PC-9 (cell line): ENCODE measurements around the gene GLCCI1.

ENCODE experiments used
- CTCF ChIP-seq: fragments of 200-600 bp; sonication (generic); conservative IDR thresholded peaks from 2 replicates; pipeline ENCODE4 v1.6.1; 2017; ENCODE audit warnings: mixed run types, antibody characterized with exemption, mild to moderate bottlenecking, moderate library complexity
- EZH2 ChIP-seq: fragments of 200-600 bp; sonication (generic); IDR thresholded peaks from 2 replicates; pipeline ENCODE4 v1.8.0; 2017; ENCODE audit warnings: antibody characterized with exemption, low read depth

GRCh38 chr7:7938471-7938870 is 30.1 kb upstream of the GLCCI1 start:
- TF ChIP-seq EZH2 (no peak), CTCF (no peak)
